Activated T-cell treated with anti-CD3 and anti-CD28 coated beads, Interleukin-2, amount 50 U/mL, for 72 hours (primary cell): ENCODE measurements around the gene SETD1A. TPM values are rescaled to one million over a fixed set of nuclear protein-coding genes. Genes with fewer than 3 reads are reported as not detected.

ENCODE experiments used
- ATAC-seq, 2 donors: fragments of 150-1000 bp; cut with Tn5 transposase; replicated peaks in 1 of 2; 2 replicates each; pipeline ENCODE4 v1.10.0; 2021; ENCODE audit warnings: moderate library complexity in 2 of 2, mild to moderate bottlenecking in 1 of 2
- DNase-seq, 2 donors: peaks; one replicate each; pipeline ENCODE4 v3.0.0; 2021 to 2022; ENCODE audit warnings: mixed read lengths in 1 of 2
- H3K27ac Mint-ChIP-seq: one replicate; pipeline ENCODE4 v1.8.0; 2022; ENCODE audit warnings: mild to moderate bottlenecking, moderate library complexity, mixed read lengths
- H3K27me3 Mint-ChIP-seq: one replicate; pipeline ENCODE4 v1.8.0; 2022; ENCODE audit warnings: low read depth, mixed read lengths
- H3K36me3 Mint-ChIP-seq, 2 donors: one replicate each; pipeline ENCODE4 v1.8.0; 2022; ENCODE audit warnings: mixed read lengths in 2 of 2, mild to moderate bottlenecking in 1 of 2; ENCODE audit not compliant: insufficient read depth in 2 of 2
- H3K4me1 Mint-ChIP-seq: one replicate; pipeline ENCODE4 v1.8.0; 2022; ENCODE audit warnings: low read depth, mixed read lengths
- H3K4me3 Mint-ChIP-seq, 2 donors: one replicate each; pipeline ENCODE4 v1.8.0; 2022; ENCODE audit warnings: mild to moderate bottlenecking in 2 of 2, mixed read lengths in 2 of 2, moderate library complexity in 2 of 2
- H3K9me3 Mint-ChIP-seq, 2 donors: one replicate each; pipeline ENCODE4 v1.8.0; 2022; ENCODE audit warnings: mixed read lengths in 2 of 2
- total RNA-seq, 2 donors: library from RNA; stranded (reverse); gene quantifications; one replicate each; pipeline ENCODE4 v1.2.3, GENCODE V29; 2022

The SETD1A gene
- 10 to 100 TPM; 19.1 to 25.5 TPM for total RNA-seq

DNA sequence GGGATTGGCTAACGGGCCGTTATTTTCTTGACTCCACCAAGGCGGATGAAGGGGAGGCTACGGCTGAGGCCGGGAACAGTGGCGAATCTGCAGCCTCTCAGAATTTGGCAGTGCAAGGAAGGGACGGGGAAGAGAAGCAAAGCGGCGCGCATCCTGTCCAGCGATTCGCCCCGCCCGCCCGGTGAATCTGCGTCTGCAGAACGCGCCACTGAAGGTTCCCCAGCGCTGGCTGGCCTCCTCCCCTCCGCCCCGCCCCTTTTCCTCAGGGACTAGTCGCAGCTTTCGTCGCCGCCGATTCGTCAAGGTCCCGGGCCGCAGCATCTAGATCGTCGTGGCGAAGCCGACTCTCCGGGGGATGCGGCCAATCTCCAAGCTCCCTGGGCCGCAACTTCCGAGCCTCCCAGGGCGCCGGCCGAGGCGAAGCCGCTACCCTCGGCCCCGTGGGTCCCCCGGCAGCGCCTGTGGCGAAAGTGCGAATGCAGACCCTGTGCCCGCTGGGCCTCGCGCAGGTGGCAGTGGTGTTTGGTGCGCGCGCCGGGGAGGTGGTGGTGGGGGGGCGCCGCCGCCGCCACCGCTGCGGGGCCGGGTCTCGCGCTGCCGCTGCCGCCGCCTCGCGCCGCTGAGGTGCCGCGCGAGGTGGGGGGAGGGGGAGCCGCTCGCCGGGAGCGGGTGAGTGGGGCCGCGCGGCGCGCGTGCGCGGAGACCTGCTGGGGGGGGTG is at the start of gene SETD1A:
Gene SETD1A, plus strand, starts transcription at position 299 of the 719 bp plus-strand sequence. CDS start 978 bp downstream, outside the sequence.
- peak; percentile 89 for ATAC-seq
- peak within 1 kb of the TSS; percentile 99 for H3K27ac Mint-ChIP-seq

DNA sequence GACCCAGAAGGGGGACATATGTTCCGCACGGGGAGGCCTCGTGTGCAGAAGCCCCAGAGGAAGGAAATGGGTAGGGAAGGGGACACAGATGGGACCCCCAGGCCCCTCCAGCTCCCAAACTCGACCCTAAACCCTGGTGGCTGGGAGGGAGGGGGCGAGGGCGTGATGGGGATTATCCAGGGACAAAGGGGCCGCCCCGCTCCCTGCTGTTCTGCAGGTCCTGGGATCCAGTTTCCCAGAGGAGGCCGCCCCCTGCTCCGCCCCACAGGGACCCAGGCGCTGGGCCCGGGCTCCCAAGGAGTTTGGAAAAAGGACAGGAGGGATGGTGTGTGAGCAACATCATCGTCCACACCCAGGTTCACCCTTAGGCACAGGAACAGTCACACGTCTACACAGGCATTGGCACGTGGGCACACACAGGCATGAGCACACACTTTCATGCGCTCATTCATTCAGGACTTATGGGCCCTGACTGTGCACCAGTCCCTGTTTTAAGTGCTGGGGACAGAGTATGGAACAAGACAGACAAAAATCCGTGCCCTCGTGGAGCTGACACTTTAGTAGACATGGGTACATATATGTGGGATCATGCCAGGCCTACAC is 47.0 kb upstream of the SETD1A start:
- Mint-ChIP-seq H3K4me3 (no peak overlapping the region), H3K9me3 (no peaks in the 10 kb centered on the region), H3K36me3 (no peaks in the 10 kb centered on the region), H3K27ac (no peak overlapping the region), H3K27me3 (no peaks in the 10 kb centered on the region), H3K4me1 (peaks cover 9% of the 10 kb centered on the region)
- DNase-seq: no peak
- no peak for ATAC-seq

More for the DNA sequence above, at the start of gene SETD1A:
- peaks cover 6 to 28% of the 10 kb centered on the region in 2 donors for H3K36me3 Mint-ChIP-seq
- peaks cover 38% of the 10 kb centered on the region for H3K4me1 Mint-ChIP-seq
- peak; percentile 97 to 98 for DNase-seq
- no peaks in the 10 kb centered on the region for H3K27me3 Mint-ChIP-seq
- peak within 1 kb of the TSS; percentile 98 for H3K4me3 Mint-ChIP-seq
- no peaks in the 10 kb centered on the region for H3K9me3 Mint-ChIP-seq

GRCh38 chr16:30912794-30913412 is 44.7 kb upstream of the SETD1A start:
- no peak for DNase-seq
- Mint-ChIP-seq H3K27ac (no peak overlapping the region), H3K4me1 (peaks cover 1% of the 10 kb centered on the region), H3K4me3 (no peak overlapping the region), H3K36me3 (no peaks in the 10 kb centered on the region), H3K27me3 (no peaks in the 10 kb centered on the region), H3K9me3 (no peaks in the 10 kb centered on the region)
- no peak for ATAC-seq

- DNase-seq (no peak), ATAC-seq (no peak)
- H3K27ac Mint-ChIP-seq: no peak overlapping the region
- H3K9me3 Mint-ChIP-seq: no peaks in the 10 kb centered on the region
- H3K4me3 Mint-ChIP-seq: no peak overlapping the region
- no peaks in the 10 kb centered on the region for H3K36me3 Mint-ChIP-seq
- H3K4me1 Mint-ChIP-seq: no peaks in the 10 kb centered on the region
- no peaks in the 10 kb centered on the region for H3K27me3 Mint-ChIP-seq
Measured at GRCh38 chr16:30914830-30915229, 42.7 kb upstream of the SETD1A start.

- no peak for ATAC-seq
- peak overlapping the region; percentile 12 for H3K27ac Mint-ChIP-seq
Measured at GRCh38 chr16:30918614-30919013, 38.9 kb upstream of the SETD1A start.

DNA sequence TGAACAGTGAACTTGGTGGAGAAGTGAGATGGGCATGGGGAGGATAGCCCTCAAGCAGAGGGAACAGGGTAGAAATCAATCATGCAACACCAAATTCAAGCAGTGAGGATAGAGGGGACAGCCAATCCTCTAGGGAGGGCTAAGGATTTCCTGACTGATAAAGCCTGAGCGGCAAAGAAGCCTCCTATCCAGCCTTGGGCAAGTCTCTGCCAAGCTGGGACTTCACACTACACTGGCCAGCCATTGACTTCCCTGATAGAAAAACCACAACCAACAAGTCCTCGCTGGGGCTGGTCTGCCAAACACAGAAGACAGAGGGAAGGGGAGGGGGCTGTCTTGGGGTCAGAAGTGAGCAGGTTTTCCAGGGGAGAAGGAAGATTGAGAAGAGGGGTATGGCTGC is 36.7 kb upstream of the SETD1A start:
- DNase-seq (no peak), ATAC-seq (no peak)
- no peaks in the 10 kb centered on the region for H3K27me3 Mint-ChIP-seq
- no peak overlapping the region for H3K27ac Mint-ChIP-seq
- H3K9me3 Mint-ChIP-seq: no peaks in the 10 kb centered on the region
- H3K4me3 Mint-ChIP-seq: peak overlapping the region; percentile 32 to 99
- no peaks in the 10 kb centered on the region for H3K36me3 Mint-ChIP-seq
- H3K4me1 Mint-ChIP-seq: peaks cover 22% of the 10 kb centered on the region

More at GRCh38 chr16:30918614-30919013, 38.9 kb upstream of the SETD1A start:
- Mint-ChIP-seq H3K4me1 (peaks cover 13% of the 10 kb centered on the region), H3K27me3 (no peaks in the 10 kb centered on the region), H3K36me3 (no peaks in the 10 kb centered on the region), H3K9me3 (no peaks in the 10 kb centered on the region), H3K4me3 (no peak overlapping the region)
- DNase-seq: no peak

GRCh38 chr16:30921459-30921747 is 36.2 kb upstream of the SETD1A start:
- Mint-ChIP-seq H3K27ac (peak overlapping the region; percentile 92), H3K4me3 (peak overlapping the region; percentile 96 to 99), H3K36me3 (no peaks in the 10 kb centered on the region), H3K27me3 (no peaks in the 10 kb centered on the region), H3K4me1 (peaks cover 22% of the 10 kb centered on the region), H3K9me3 (no peaks in the 10 kb centered on the region)
- DNase-seq (no peak), ATAC-seq (no peak)

DNA sequence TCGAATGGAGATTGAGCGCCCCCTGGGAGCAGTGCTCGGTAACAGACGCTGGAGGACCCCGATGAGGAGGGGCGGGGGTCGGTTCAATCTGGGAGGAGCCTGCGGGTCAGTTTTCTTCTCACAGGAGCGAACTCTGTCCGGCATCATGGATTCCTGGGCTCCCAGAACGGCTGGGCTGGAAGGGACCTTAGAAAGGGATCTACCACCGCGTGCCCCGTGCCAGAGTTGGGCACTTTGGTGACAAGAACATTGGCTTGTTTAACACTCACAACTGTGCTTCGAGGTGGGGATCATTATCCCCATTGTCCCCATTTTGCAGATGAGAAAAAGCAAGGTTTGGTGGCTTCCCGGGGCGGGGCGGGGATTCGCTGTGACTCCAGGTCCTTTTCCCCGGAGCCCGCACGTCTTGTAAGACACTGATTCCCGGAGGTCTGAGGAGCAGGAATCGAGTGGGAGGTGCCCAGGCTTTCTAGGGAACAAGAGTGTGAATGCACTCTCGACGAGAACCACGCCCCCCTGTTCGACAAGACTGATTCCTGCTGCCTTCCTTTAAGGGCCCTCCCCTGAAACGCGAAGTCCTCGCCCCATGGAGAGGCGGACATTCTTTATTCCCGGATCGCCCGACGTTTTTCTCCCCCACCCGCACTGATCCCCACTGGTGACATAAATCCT is 35.7 kb upstream of the SETD1A start:
- Mint-ChIP-seq H3K9me3 (no peaks in the 10 kb centered on the region), H3K4me3 (peak overlapping the region; percentile 96 to 99), H3K4me1 (peaks cover 22% of the 10 kb centered on the region), H3K27me3 (no peaks in the 10 kb centered on the region), H3K27ac (peak overlapping the region; percentile 98), H3K36me3 (no peaks in the 10 kb centered on the region)
- DNase-seq (peak; percentile 90 to 92), ATAC-seq (peak; percentile 1 to 10)

DNA sequence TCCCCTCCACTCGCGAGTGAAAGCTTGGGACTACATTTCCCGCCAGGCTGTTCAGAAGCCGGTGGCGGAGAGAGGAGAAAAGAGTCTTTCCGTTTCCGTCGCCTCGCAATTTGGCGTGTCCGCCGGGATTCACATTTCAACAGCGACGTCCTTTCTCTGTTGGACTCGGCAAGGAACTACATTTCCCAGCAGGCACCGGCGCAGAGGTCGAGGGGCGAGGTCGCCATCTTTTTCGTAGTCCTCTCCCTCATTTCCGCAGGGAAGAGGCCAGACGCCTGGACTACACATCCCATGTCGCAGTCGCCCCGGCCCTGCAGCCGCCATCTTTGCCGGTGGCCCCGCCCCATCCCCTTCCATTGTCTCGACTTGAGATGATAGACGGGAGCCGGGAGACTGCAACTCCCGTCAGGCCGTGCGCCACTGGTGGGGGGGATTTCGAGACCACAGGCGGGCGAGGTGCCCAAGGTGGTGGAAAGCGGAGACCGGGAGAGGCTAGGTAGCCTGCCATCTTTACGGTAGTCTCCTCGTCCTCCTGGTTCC is 35.1 kb upstream of the SETD1A start:
- peak overlapping the region; percentile 96 to 99 for H3K4me3 Mint-ChIP-seq
- DNase-seq: peak; percentile 99 to 100
- peaks cover 22% of the 10 kb centered on the region for H3K4me1 Mint-ChIP-seq
- H3K27ac Mint-ChIP-seq: peak overlapping the region; percentile 98
- ATAC-seq: peak; percentile 80 to 82
- no peaks in the 10 kb centered on the region for H3K9me3 Mint-ChIP-seq
- H3K36me3 Mint-ChIP-seq: no peaks in the 10 kb centered on the region
- no peaks in the 10 kb centered on the region for H3K27me3 Mint-ChIP-seq

- Mint-ChIP-seq H3K9me3 (no peaks in the 10 kb centered on the region), H3K4me3 (peak overlapping the region; percentile 96 to 99), H3K27ac (peak overlapping the region; percentile 98), H3K4me1 (peaks cover 22% of the 10 kb centered on the region), H3K27me3 (no peaks in the 10 kb centered on the region), H3K36me3 (no peaks in the 10 kb centered on the region)
- ATAC-seq: peak; percentile 82 to 83
- DNase-seq: peak; percentile 96 to 97
Measured at GRCh38 chr16:30922960-30923535, 34.5 kb upstream of the SETD1A start.

- DNase-seq (peak in 1 of 2 donors; percentile 17), ATAC-seq (no peak)
Measured at GRCh38 chr16:30923554-30924075, 33.9 kb upstream of the SETD1A start, which contains the start of gene FBXL19. FBXL19 (plus strand) TSS chr16:30923572; CDS start chr16:30925755, 2,183 bp downstream.

DNA sequence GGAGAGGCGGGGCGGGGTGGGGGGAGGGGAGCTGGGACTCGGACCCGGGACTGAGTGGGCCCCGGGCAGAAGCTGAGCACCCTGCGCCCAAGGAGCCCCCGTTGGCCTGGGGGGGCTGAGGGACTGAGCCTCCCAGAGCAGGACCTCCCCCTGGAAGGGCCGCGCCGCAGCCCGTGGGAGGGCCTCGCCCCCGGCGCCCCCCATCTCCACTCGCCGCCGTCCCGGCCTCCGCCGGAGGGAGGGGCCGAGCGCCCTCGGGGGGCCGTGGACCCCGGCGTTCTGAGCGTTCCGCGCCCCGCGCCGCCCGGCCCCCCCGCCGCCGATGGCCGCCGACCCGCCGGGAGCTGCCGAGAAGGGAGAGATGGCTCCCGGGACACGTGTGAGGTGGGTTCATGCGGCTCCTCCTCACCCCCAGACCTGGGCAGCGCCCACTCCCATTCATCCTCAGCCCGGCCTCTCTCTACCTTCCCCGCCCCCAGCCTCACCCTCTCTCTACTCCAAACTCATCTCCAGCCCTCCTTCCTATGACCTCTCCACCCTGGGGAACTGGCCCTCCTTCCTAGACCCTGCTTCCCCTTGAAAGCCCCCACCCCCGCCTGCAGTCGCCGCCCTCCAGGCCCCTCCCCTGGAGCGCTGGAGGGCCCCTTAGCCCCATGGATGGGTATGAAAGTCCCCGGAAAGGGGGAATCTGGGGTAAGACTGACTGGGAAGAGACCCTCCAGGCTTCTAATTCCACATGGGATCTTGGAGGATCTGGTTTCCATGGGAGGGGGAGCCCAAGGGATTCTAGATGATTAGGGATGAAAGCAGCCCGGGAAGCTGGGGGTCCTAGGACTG is 33.3 kb upstream of the SETD1A start:
- ATAC-seq (no peak), DNase-seq (peak in 1 of 2 donors; percentile 29)
- Mint-ChIP-seq H3K9me3 (no peaks in the 10 kb centered on the region), H3K27me3 (no peaks in the 10 kb centered on the region), H3K36me3 (no peaks in the 10 kb centered on the region), H3K4me1 (peaks cover 22% of the 10 kb centered on the region), H3K4me3 (peak overlapping the region; percentile 79 to 82), H3K27ac (peak overlapping the region; percentile 52)

More at GRCh38 chr16:30923554-30924075, 33.9 kb upstream of the SETD1A start, which contains the start of gene FBXL19:
- peaks cover 22% of the 10 kb centered on the region for H3K4me1 Mint-ChIP-seq
- H3K4me3 Mint-ChIP-seq: peak within 1 kb of the TSS; percentile 96 to 99
- H3K36me3 Mint-ChIP-seq: no peaks in the 10 kb centered on the region
- H3K27ac Mint-ChIP-seq: peak within 1 kb of the TSS; percentile 98
- no peaks in the 10 kb centered on the region for H3K27me3 Mint-ChIP-seq
- no peaks in the 10 kb centered on the region for H3K9me3 Mint-ChIP-seq
